GM19397 (cell line): Measurements from ENCODE around the gene PDE1C.

ENCODE experiments used
- ATAC-seq: cut with Tn5 transposase; IDR thresholded peaks from one replicate; pipeline ENCODE4 v1.9.1; 2021; ENCODE audit warnings: mild to moderate bottlenecking, moderate library complexity; ENCODE audit not compliant: unreplicated experiment

PDE1C gene

DNA sequence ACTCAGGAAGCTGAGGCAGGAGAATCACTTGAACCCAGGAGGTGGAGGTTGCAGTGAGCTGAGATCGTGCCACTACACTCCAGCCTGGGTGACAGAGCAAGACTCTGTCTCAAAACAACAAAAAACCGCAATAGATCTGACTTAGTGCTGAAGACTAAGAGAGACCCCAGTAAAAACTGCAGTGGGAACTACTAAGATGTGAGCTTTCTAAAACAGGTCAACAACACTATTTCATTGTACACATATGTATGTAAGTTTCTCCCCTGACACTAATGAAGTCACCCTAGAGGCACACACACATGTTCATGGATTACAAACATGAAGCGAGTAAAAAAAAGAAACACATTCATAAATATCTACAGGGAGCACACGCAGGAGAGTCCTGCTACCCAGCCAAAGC lies 68.3 kb downstream of the PDE1C start:
- ATAC-seq, result no peak

DNA sequence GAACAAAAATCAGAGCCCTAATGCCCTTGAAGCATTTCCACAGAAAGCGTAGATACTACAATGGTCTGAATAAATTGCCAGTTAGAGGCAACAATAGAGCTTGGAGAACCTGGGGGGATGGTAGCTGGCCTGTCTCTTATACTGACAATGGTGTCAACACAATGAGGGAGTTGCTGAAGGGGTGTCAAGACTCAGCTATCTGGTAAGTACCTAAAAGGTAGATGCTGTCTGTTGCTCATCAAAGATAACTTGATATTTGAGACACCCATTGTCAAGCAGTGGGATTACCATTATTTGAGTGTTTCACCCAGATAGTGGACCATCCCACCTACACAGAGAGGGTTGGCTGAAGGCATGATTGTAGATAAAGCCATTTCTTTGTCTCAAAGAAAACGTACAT lies 72.8 kb downstream of the PDE1C start:
- no peak for ATAC-seq

DNA sequence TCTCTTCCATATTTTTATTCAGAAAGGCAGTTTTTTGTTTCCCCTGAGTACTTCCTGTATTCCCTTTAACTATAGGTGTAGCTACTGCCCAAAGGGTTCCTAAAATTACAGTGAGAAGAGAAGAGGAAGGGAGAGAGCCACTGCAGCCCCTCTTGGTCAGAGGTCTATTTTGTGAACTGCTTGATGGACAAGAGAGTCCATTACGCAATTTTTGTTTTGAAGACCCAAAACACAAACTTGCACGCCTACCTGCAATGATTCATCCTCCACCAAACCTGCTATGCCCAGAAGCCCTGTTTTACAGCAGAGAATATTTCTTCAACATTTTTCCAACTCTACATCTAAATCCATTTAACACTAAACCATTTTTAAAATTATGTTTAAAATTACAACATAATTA lies 75.1 kb downstream of the PDE1C start:
- ATAC-seq, result no peak

- no peak for ATAC-seq
These were observed 78.4 kb downstream of the PDE1C start for GRCh38 chr7:31991846-31992245.

DNA sequence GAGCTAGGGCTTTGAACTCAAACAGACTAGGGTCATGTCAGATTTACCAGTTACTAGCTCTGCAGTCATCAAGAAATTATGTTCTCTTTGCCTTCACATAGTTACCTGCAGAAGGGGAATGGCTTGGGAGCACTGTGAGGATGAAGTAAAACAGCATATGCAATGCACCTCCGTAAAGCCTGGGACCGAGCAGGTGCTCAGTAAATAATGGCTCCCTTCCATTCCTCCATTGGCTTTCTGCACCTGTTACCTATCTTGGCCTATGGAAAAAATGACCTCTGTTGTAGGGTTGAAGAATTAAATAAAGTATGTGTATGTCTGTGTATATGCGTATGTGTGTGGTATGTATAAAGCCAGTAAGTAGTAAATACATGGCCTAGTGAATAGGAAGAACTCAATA lies 78.8 kb downstream of the PDE1C start:
- ATAC-seq, result no peak

GRCh38 chr7:31986878-31987518 lies 83.2 kb downstream of the PDE1C start:
- ATAC-seq, result no peak

GRCh38 chr7:31982962-31983361 lies 87.2 kb downstream of the PDE1C start:
- no peak for ATAC-seq

DNA sequence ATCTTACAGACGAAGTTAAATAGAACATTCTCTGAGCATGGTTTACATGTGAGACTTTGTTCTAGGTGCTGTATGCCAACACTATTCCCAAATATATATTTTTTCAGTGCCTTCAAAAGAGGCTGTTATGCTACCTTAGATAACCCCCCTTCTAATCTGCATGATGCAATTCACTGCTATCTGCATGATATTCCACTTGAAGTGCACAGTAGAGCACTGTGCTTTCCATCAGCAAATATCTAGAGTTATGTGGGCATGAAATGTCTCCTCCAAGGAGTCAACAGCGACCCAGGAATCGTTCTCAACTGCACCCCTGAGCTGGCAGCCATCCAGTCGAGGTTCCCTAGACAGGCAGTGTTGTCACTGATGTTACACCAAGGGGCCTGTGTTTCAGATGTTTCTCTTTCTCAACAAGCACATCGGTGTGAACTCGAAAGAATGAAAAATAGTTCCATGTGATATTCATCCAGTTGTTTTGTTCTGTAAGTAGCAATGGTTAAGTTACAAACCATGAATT lies 88.3 kb downstream of the PDE1C start:
- ATAC-seq, result no peak

GRCh38 chr7:31979690-31980330 lies 90.4 kb downstream of the PDE1C start:
- no peak for ATAC-seq

DNA sequence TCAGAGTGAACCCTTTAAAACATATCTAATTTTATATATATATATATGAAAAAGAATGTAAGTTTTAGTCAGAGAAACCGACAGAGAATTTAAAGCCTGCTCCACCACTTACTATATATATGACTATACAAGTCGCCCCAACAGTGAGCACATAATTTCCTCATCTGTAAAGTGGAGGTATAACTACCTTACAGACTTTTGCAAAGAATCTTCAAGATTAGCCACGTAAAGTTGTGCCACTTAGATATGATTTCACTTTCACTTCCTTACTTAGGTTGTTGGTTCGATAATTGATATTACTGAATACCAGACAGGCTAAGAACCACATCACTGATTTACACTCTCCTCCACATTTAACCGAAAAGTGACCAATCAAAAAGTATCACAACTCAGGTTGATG lies 94.7 kb downstream of the PDE1C start:
- ATAC-seq, result no peak

DNA sequence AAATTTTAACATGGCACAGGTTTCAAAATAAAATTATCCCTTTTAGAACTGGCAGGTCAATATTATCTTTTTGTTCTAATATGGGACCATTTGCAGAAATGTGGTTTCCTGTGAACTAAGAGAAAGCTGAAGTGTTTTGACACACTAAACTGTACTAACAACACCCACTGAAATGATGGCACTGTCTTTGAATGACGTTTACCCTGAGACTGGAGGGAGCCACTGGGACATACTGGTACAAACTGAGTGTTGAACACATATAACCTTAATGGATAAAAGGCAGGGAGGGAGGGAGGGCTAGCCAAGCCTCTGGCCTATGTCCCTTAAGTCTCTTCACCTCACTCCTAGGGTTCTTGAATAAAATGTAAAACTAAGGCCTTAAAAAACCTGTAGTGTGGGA lies 95.9 kb downstream of the PDE1C start:
- no peak for ATAC-seq

DNA sequence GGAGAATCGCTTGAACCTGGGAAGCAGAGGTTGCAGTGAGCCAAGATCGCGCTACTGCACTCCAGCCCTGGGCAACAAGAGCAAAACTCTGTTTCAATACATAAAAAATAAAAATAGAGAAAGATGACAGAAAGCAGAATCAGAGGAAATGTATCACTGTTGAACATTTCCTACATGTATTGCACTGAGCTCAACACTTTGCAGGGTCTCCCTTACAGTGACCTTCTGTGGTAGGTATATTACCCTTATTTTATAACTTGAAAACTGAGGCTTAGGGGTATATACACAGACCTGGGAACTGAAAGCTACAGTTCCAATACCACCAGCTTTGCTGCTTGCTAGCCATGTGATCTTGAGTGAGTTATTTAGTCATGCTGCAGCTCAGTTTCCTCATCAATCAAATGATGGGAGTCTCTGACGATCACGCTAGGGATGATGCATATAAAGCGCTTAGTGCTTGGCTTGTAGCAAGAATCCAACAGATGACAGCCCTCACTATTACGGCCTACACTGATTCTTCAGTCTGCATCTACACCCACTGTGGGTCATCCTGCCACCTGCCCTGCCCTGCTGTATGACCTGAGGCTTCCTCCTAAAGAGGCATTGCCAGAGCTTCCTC lies 99.0 kb downstream of the PDE1C start:
- no peak for ATAC-seq

DNA sequence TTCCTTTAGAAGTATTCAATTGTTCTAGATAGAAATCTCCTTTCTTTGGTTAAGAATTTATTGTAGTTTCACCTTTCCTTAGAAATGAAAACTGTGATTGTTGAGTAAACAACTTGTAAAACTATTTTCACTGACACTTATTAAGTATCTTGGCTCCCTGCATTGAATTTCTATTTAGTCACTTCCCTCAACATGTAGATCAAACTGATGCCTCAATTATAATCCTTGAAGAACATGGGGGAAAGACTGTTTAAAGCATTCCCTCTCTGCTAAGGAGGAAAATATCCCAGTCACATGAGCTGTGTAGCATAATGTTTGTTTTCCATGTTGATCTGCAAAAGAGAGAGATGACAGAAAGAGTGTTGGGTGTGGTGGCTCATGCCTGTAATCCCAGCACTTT lies 99.7 kb downstream of the PDE1C start:
- ATAC-seq, result no peak

- no peak for ATAC-seq
These were observed 106.5 kb downstream of the PDE1C start for GRCh38 chr7:31963569-31964175.

DNA sequence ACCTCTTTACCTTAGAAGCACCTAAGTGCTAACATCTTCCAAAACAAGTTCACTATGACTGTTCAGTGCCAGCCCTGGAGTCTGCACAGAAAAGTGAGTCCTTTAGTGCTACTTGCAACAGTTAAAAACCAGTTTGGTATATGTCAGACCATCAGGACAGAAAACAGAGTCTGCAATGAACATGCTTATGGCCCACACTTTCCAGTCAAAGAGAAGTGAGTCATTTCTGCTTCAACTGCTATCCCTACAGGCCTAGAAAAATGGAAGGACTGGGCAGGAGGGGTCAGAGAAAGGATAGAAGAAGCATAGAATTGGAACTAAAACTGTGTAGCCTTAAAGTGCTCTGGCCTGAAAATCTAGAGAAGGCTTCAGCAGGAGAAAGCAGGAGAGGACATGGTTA lies 108.0 kb downstream of the PDE1C start:
- ATAC-seq, result no peak

- no peak for ATAC-seq
These were observed 112.0 kb downstream of the PDE1C start for GRCh38 chr7:31958226-31958625.

DNA sequence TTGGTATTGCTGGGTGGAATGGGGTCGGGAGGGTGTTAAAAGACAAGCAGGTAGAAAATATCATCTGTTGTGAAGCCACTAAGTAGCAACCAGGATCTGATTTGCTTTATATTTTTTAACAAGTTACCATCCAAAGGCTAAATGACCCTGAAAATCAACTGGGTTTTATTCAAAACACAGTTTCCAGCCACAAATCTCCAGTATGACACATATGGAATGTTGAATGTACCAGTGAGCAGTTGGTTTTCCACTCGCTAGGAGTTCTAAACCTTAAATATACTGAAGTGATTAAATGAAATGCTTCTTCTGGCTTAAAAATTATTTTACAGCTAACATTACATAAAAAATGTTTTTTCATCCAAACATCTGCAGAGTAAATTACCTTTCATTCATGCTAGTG lies 112.5 kb downstream of the PDE1C start:
- no peak for ATAC-seq

DNA sequence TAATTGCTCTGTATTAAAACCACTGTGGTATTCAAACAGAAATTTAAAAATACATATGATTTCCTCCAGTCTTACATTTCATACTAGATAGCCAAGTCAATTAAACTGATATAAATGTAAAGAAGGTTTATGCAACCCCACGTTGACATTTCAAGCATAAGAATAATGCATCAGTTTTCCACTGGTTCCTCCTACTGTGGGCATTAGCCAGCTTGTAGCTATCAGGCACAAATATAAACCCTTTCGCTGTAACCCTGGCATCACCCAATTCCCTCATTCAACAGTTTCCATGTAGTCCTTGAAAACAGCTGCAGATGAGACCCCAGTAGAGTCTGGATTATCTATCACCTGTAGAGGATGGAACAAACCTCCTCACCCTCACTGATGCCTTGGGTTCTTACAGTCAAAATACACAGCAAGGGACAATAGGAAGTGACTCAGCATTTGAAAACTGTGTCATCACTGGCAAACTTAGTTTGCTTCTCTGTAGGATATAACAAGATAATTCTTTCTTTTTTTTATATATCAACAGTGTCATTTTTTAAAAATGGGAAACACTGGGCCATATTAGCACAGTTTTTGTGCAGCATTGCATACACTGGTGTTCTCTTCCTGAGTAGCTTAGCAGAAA lies 113.0 kb downstream of the PDE1C start:
- no peak for ATAC-seq

DNA sequence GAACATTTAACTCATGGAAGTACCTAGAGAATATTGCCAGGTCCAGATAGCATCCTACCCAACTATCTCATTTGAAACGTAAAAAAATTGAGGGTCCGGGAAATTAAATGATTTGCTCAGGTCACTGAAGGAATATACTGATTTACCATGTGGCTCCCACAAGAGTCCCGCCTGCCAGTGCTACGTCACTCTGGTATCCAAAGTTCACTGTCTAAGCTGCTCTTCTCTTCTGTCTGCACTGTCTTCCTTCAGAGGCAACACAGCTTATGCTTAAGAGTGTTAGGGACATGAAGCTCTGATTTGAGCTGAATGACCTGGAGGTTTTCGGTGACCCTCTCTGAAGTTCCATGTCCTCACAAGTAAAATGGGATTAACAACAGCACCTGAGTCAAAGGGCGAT lies 114.6 kb downstream of the PDE1C start:
- no peak for ATAC-seq

DNA sequence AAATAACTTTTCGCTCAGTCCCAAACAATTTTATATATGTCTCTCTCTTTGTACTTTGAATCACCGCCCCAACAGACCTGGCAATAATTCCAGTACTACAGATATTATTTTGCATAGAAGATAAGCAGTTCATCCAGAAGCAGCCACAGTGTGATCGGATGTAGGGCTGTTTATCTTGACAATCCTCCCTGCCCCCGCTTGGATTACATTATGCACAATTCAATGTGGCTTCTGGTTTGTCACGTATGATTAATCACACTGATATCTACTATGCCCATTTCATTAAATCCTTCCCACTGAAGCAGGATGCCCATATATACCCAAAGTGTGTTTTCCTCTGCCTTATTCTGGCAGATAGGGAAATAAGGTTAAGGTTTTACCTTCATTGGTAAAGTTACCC lies 115.2 kb downstream of the PDE1C start:
- no peak for ATAC-seq

DNA sequence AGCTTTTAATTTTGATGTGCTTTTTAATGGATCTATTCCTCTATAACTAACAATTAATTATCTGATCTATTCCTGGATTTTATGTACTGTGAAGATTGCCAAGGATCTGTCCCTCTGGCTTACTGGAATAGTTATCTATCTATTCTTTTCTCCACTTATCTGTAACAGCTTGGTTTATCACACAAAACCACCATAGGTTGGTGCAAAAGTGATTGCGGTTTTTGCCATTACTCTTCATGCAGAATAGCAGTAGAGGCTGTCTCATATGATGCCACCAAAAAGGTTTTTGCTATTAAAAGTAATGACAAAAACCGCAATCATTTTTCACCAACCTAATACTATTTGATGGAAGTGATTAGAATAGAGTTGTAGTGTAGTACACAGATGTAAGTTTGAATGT lies 115.7 kb downstream of the PDE1C start:
- no peak for ATAC-seq

DNA sequence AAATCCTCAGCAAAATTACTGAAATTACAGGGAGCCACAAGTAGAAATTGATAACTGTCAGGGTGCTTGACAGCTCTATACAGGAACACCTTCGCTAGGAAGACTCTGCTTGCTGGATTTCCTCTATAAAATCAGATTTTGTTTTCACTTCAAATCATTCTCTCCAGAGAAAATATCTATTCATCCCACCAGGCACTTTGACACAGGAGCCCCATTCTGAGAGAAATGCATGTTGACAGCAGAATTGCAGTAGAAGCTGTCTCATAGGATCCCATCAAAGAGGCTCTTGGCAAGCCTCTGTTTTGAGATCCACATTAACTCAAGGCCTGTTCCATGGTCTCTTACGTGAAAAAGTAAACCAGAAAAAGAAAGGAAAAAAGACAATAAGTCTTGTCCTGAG lies 116.8 kb downstream of the PDE1C start:
- no peak for ATAC-seq
